K562 (cell line): Measurements from ENCODE around the gene PDE11A. TPM values are rescaled to one million over a fixed set of nuclear protein-coding genes. Genes with fewer than 3 reads are reported as not detected.

ENCODE experiments used
- ATAC-seq: fragments of 200-7000 bp; cut with Tn5 transposase; 3 replicates; pipeline ENCODE4 v1.9.1; 2020; ENCODE audit warnings: moderate library complexity
- BruUV-seq: library from RNA; stranded (reverse); fragments of 400-500 nt; replicated peaks from 2 replicates; lab custom pipeline; 2021; lab: Mats Ljungman, UMichigan
- CTCF ChIA-PET: fragments of 300-600 bp; formaldehyde crosslinking; extraction: SDS; loops from one replicate; lab custom pipeline; 2021; ENCODE audit warnings: low intra/inter-chr PET ratio; lab: Yijun Ruan, JAX
- POLR2A ChIA-PET: fragments of 300-600, 350-650 bp; sonication (Branson Sonifier 250); formaldehyde crosslinking; extraction: SDS; loops from one replicate; lab custom pipeline; 2021; ENCODE audit warnings: antibody characterized with exemption, inconsistent platforms; lab: Yijun Ruan, JAX
- DNase-seq, 4 experiments: peaks; one replicate each; pipeline versions ENCODE4 v3.0.0 to v3.0.0-alpha.2; 2011 to 2018; ENCODE audit warnings: low spot score in 3 of 4, mixed read lengths in 3 of 4; ENCODE audit errors: extremely low read depth in 1 of 4
- FAIRE-seq: peaks from 2 replicates; lab custom pipeline; 2011; peaks lifted over from hg19 to GRCh38; lab: Jason Lieb, UNC
- H2AFZ ChIP-seq: 2 replicates; pipeline ENCODE4 v1.6.0; 2011; ENCODE audit warnings: low read depth, low read length, control low read depth, inconsistent platforms
- H3K27ac ChIP-seq: fragments of 200-600 bp; 3 replicates; pipeline ENCODE4 v1.8.0; 2011; ENCODE audit warnings: low read depth, mild to moderate bottlenecking, control low read depth, inconsistent platforms, low read length, moderate library complexity, mixed read lengths; ENCODE audit errors: extremely low read depth
- H3K27me3 ChIP-seq, 2 experiments: fragments of 300-600 bp in 1 of 2; 2 replicates in 1 of 2; 3 replicates in 1 of 2; pipeline versions ENCODE4 v1.6.0 to v1.8.0; 2011; ENCODE audit warnings: inconsistent platforms in 2 of 2, low read length in 2 of 2, mild to moderate bottlenecking in 1 of 2, mixed read lengths in 1 of 2, moderate library complexity in 1 of 2; ENCODE audit not compliant: control insufficient read depth in 2 of 2, insufficient read depth in 2 of 2
- H3K36me3 ChIP-seq: fragments of 300-600 bp; 3 replicates; pipeline ENCODE4 v1.8.0; 2011; ENCODE audit warnings: mild to moderate bottlenecking, low read length, inconsistent platforms; ENCODE audit not compliant: control insufficient read depth, insufficient read depth
- H3K4me1 ChIP-seq, 2 experiments: fragments of 200-600 bp in 1 of 2; replicated peaks in 1 of 2; 2 replicates in 1 of 2; 3 replicates in 1 of 2; pipeline versions ENCODE4 v1.5.1 to v1.8.0; 2011; ENCODE audit warnings: inconsistent platforms in 2 of 2, low read length in 2 of 2, mild to moderate bottlenecking in 1 of 2, mixed read lengths in 1 of 2, moderate library complexity in 1 of 2; ENCODE audit not compliant: control insufficient read depth in 2 of 2, insufficient read depth in 2 of 2
- H3K4me2 ChIP-seq: 2 replicates; pipeline ENCODE4 v1.6.1; 2011; ENCODE audit warnings: low read length, control low read depth, inconsistent platforms, mixed read lengths; ENCODE audit not compliant: insufficient read depth
- H3K4me3 ChIP-seq: fragments of 200-600 bp; sonication (generic), shearing (Covaris generic); 2 replicates; pipeline ENCODE4 v1.5.1; 2016; ENCODE audit warnings: control low read depth, inconsistent platforms
- H3K79me2 ChIP-seq: fragments of 200-600 bp; 3 replicates; pipeline ENCODE4 v1.8.0; 2011; ENCODE audit warnings: low read length, inconsistent platforms; ENCODE audit not compliant: control insufficient read depth, insufficient read depth
- H3K9ac ChIP-seq, 2 experiments: 2 replicates each; pipeline versions ENCODE4 v1.6.0 to v1.6.1; 2011; ENCODE audit warnings: low read depth in 2 of 2, low read length in 2 of 2, control low read depth in 1 of 2, inconsistent platforms in 1 of 2, mild to moderate bottlenecking in 1 of 2, mixed read lengths in 1 of 2; ENCODE audit not compliant: insufficient read depth in 1 of 2
- H3K9me1 ChIP-seq: one replicate; pipeline ENCODE4 v1.6.0; 2011; ENCODE audit warnings: inconsistent platforms, mild to moderate bottlenecking, low read length, moderate library complexity; ENCODE audit not compliant: control insufficient read depth, insufficient read depth
- H3K9me3 ChIP-seq: replicated peaks from 2 replicates; pipeline ENCODE4 v1.5.1; 2011; ENCODE audit warnings: low read depth, low read length, inconsistent platforms; ENCODE audit not compliant: control insufficient read depth, insufficient read depth
- H4K20me1 ChIP-seq: replicated peaks from 2 replicates; pipeline ENCODE4 v1.6.1; 2011; ENCODE audit warnings: low read length, inconsistent platforms, mixed read lengths; ENCODE audit not compliant: control insufficient read depth, insufficient read depth
- CREB3 ChIP-seq: fragments of 450-650 bp; conservative IDR thresholded peaks from 2 replicates; pipeline ENCODE4 v1.6.1; 2016; ENCODE audit warnings: missing genetic modification characterization, low read depth, mild to moderate bottlenecking, missing compliant biosample characterization, moderate library complexity
- HIVEP1 ChIP-seq: fragments of 250-450 bp; sonication (Bioruptor Pico); IDR thresholded peaks from 2 replicates; pipeline ENCODE4 v1.4.0; 2020; ENCODE audit warnings: mild to moderate bottlenecking
- HOXB6 ChIP-seq: fragments of 250-450 bp; sonication (Bioruptor Pico); IDR thresholded peaks from 2 replicates; pipeline ENCODE4 v1.5.1; 2022; ENCODE audit warnings: mild to moderate bottlenecking, borderline replicate concordance
- KDM2B ChIP-seq: fragments of 250-450 bp; sonication (Bioruptor Pico); IDR thresholded peaks from 2 replicates; pipeline ENCODE4 v1.8.0; 2021; ENCODE audit warnings: mild to moderate bottlenecking, moderate library complexity
- KLF16 ChIP-seq: IDR thresholded peaks from 2 replicates; pipeline ENCODE4 v1.6.1; 2016; ENCODE audit warnings: antibody characterized with exemption
- MYC ChIP-seq, 2 experiments: fragments of 250-450 bp in 1 of 2; sonication (Bioruptor Pico) in 1 of 2; IDR thresholded peaks; 2 replicates each; pipeline versions ENCODE4 v1.5.1 to v1.6.1; 2012 to 2021; ENCODE audit warnings: low read depth in 2 of 2, borderline replicate concordance in 1 of 2, improper control_type of control experiment in 1 of 2, low read length in 1 of 2, mild to moderate bottlenecking in 1 of 2, moderate library complexity in 1 of 2
- RERE ChIP-seq: sonication (generic); formaldehyde crosslinking; IDR thresholded peaks from 2 replicates; pipeline ENCODE4 v1.8.0; 2023; ENCODE audit warnings: missing genetic modification reagents, mild to moderate bottlenecking, borderline replicate concordance
- SP1 ChIP-seq: sonication (generic); formaldehyde crosslinking; IDR thresholded peaks from 2 replicates; pipeline ENCODE4 v1.8.1; 2022; ENCODE audit warnings: mild to moderate bottlenecking, missing genetic modification reagents
- ZNF3 ChIP-seq: fragments of 250-450 bp; sonication (Bioruptor Pico); IDR thresholded peaks from 2 replicates; pipeline ENCODE4 v1.5.0; 2021; ENCODE audit warnings: mild to moderate bottlenecking, moderate library complexity
- ZNF583 ChIP-seq: fragments of 250-450 bp; sonication (Bioruptor Pico); IDR thresholded peaks from 2 replicates; pipeline ENCODE4 v1.4.0; 2020
- ZNF644 ChIP-seq: fragments of 200-800 bp; sonication (Bioruptor generic); IDR thresholded peaks from 2 replicates; pipeline ENCODE4 v1.6.1; 2016; ENCODE audit warnings: low read depth, missing genetic modification characterization, missing compliant biosample characterization
- WGBS: fragments of 100-300 bp; shearing (Covaris generic); methylation state at CpG from one replicate; pipeline ENCODE4 v1.1.6; 2016; ENCODE audit warnings: low coverage, mixed read lengths; ENCODE audit not compliant: insufficient coverage; ENCODE audit errors: missing lambda C conversion rate; 5-methylcytosine and 5-hydroxymethylcytosine counted together
- in situ Hi-C: fragments of 300-500 bp; cut with MboI; formaldehyde crosslinking; loops from 4 replicates; pipeline ENCODE4 v1.15.0; 2018; ENCODE audit warnings: inconsistent platforms, mixed read lengths
- intact Hi-C: fragments of 100-400 bp; cut with micrococcal nuclease; formaldehyde crosslinking; loops from 2 replicates; pipeline ENCODE4 v1.14.2; 2022
- polyA plus RNA-seq, 8 experiments: library from polyadenylated mRNA; depleted of rRNA in 4 of 8; stranded (reverse) in 5 of 8; unstranded in 3 of 8; fragments of >200 nt; fragmentation: Nextera tagmentation in 2 of 8; fragmentation: Illumina TruSeq in 1 of 8; extraction: Ambion mirVana in 2 of 8; extraction: Trizol in 1 of 8; gene quantifications; 2 replicates each; pipeline versions ENCODE4 v1.2.1 to v1.2.3, GENCODE V29; 2011 to 2014; ENCODE audit warnings: inconsistent platforms in 1 of 8, missing spikeins in 1 of 8
- total RNA-seq, 7 experiments: library from RNA; depleted of rRNA in 6 of 7; stranded (reverse); fragments of >200 nt in 6 of 7; fragmentation: Illumina TruSeq in 2 of 7; extraction: Trizol in 2 of 7; gene quantifications; 2 replicates each; pipeline versions ENCODE4 v1.2.1 to v1.2.3, GENCODE V29; 2011 to 2021; ENCODE audit warnings: low replicate concordance in 1 of 7
- TF ChIP-seq, protein P1 (sequence below): fragments of 250-450 bp; sonication (Bioruptor Pico); IDR thresholded peaks from 2 replicates; pipeline ENCODE4 v1.9.0; 2021; ENCODE audit warnings: mild to moderate bottlenecking

Gene PDE11A
- total and polyA plus RNA-seq, 9 of the 15 experiments (the other 6 are each of a cell fraction or from before 2014, with no cell fraction given): 3.2 to 22.1 (median 5.7) TPM

GRCh38 chr2:177733322-177733855 is 339.2 kb downstream of the PDE11A start (continued):
- TF ChIP-seq MYC (IDR thresholded peaks at IDR 0.05; ENCODE audit: low read depth, low read length) (no peak), MYC (CRISPR knock-in tag; IDR thresholded peaks at IDR 0.05; ENCODE audit: borderline replicate concordance, low read depth) (no peak), SP1 (CRISPR knock-in tag) (no peak), KDM2B (CRISPR knock-in tag) (no peak)

- Histone ChIP-seq H2AFZ (peak overlapping the region; percentile 87), H3K27ac (peak overlapping the region; percentile 34; the same call in 1 of the 3 replicates), H3K36me3 (no peaks in the 10 kb centered on the region), H3K4me3 (no peak overlapping the region), H4K20me1 (no peaks in the 10 kb centered on the region), H3K79me2 (no peaks in the 10 kb centered on the region), H3K9ac (no peak overlapping the region), H3K4me1 (peaks cover 0 to 42% of the 10 kb centered on the region in 2 experiments; a peak in 4 of 5 replicates), H3K27me3 (no peaks in the 10 kb centered on the region), H3K9me3 (no peaks in the 10 kb centered on the region), H3K9me1 (no peaks in the 10 kb centered on the region), H3K4me2 (0 out of 2 replicates have a peak overlapping the region, but pooled peaks have one; percentile 13)
- no TSS peak for BruUV-seq
- peak in 1 of 4 experiments; percentile 51 for DNase-seq
- no peak for FAIRE-seq
- peak; percentile 50 for ATAC-seq
- 12% methylated on average over 3 of the region's 3 CpGs for WGBS
- TF ChIP-seq RERE (no peak), ZNF3 (no peak), CREB3 (tag) (0 out of 2 replicates have a peak, but pooled peaks have one; percentile 48), HOXB6 (no peak), ZNF644 (peak; percentile 58; the same call in 1 of the 2 replicates), HIVEP1 (CRISPR knock-in tag) (0 out of 2 replicates have a peak, but pooled peaks have one; percentile 47), ZNF583 (CRISPR knock-in tag) (0 out of 2 replicates have a peak, but pooled peaks have one; percentile 26), KLF16 (no peak)
- TF ChIP-seq, protein P1, sequence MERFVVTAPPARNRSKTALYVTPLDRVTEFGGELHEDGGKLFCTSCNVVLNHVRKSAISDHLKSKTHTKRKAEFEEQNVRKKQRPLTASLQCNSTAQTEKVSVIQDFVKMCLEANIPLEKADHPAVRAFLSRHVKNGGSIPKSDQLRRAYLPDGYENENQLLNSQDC: no peak
- in situ Hi-C loops (no loop called here), intact Hi-C loops (no loop called here)
- CTCF ChIA-PET: no interaction called here
- POLR2A ChIA-PET: interaction anchor here (0.7 to 2.2 kb wide), 6 partner anchors 9 to 141 kb away, joined by 3 to 8 read pairs (median 4); no protein-coding TSS in a partner anchor
These were observed 341.2 kb downstream of the PDE11A start for GRCh38 chr2:177731384-177731783.
